ENCODE results near the gene CCL27. TPM values are rescaled to one million over a fixed set of nuclear protein-coding genes. Genes with fewer than 3 reads are reported as not detected.

The CCL27 gene
- total RNA-seq, 1 donor from 2014 or later = 1.1 TPM

- Mint-ChIP-seq H3K27me3 (peaks cover 3% of the 10 kb centered on the region), H3K4me1 (ENCODE audit: unreplicated experiment) (peaks cover 31% of the 10 kb centered on the region), H3K27ac (no peak overlapping the region), H3K4me3 (no peak overlapping the region), H3K9me3 (no peaks in the 10 kb centered on the region), H3K36me3 (no peaks in the 10 kb centered on the region)
- TF ChIP-seq CTCF (conservative IDR thresholded peaks at IDR 0.05) = no peak
- no peak for DNase-seq (ENCODE audit: extremely low spot score, unreplicated experiment)
Measured at GRCh38 chr9:34656992-34657391, 5.5 kb downstream of the CCL27 start.

- no peaks in the 10 kb centered on the region for H3K9me3 Mint-ChIP-seq
- H3K4me3 Mint-ChIP-seq = peak overlapping the region; percentile 9
- H3K27me3 Mint-ChIP-seq = peaks cover 3% of the 10 kb centered on the region
- H3K36me3 Mint-ChIP-seq = no peaks in the 10 kb centered on the region
- H3K4me1 Mint-ChIP-seq (ENCODE audit: unreplicated experiment) = peaks cover 41% of the 10 kb centered on the region
- H3K27ac Mint-ChIP-seq = no peak overlapping the region
- DNase-seq (ENCODE audit: extremely low spot score, unreplicated experiment) = no peak
- no peak for TF ChIP-seq CTCF (conservative IDR thresholded peaks at IDR 0.05)
Measured at GRCh38 chr9:34655394-34655793, 7.1 kb downstream of the CCL27 start.

GRCh38 chr9:34654323-34655051 lies 8.0 kb downstream of the CCL27 start:
- Mint-ChIP-seq H3K4me3 (peak overlapping the region; percentile 75), H3K27me3 (peaks cover 3% of the 10 kb centered on the region), H3K36me3 (peaks cover under 1% of the 10 kb centered on the region), H3K9me3 (no peaks in the 10 kb centered on the region), H3K4me1 (ENCODE audit: unreplicated experiment) (peaks cover 41% of the 10 kb centered on the region), H3K27ac (peak overlapping the region; percentile 75)
- no peak for DNase-seq (ENCODE audit: extremely low spot score, unreplicated experiment)
- TF ChIP-seq CTCF (conservative IDR thresholded peaks at IDR 0.05) = no peak

GRCh38 chr9:34653151-34654072 lies 9.0 kb downstream of the CCL27 start:
- Mint-ChIP-seq H3K36me3 (peaks cover 6% of the 10 kb centered on the region), H3K4me3 (peak overlapping the region; percentile 90), H3K27ac (peak overlapping the region; percentile 87), H3K4me1 (ENCODE audit: unreplicated experiment) (peaks cover 41% of the 10 kb centered on the region), H3K27me3 (peaks cover 3% of the 10 kb centered on the region), H3K9me3 (no peaks in the 10 kb centered on the region)
- no peak for TF ChIP-seq CTCF (conservative IDR thresholded peaks at IDR 0.05)
- DNase-seq (ENCODE audit: extremely low spot score, unreplicated experiment) = no peak

- no peaks in the 10 kb centered on the region for H3K9me3 Mint-ChIP-seq
- no peak for DNase-seq (ENCODE audit: extremely low spot score, unreplicated experiment)
- peaks cover 9% of the 10 kb centered on the region for H3K36me3 Mint-ChIP-seq
- H3K4me3 Mint-ChIP-seq = peak overlapping the region; percentile 90
- H3K4me1 Mint-ChIP-seq (ENCODE audit: unreplicated experiment) = peaks cover 45% of the 10 kb centered on the region
- TF ChIP-seq CTCF (conservative IDR thresholded peaks at IDR 0.05) = no peak
- peaks cover 3% of the 10 kb centered on the region for H3K27me3 Mint-ChIP-seq
- H3K27ac Mint-ChIP-seq = peak overlapping the region; percentile 87
Measured at GRCh38 chr9:34652602-34653000, 9.9 kb downstream of the CCL27 start.

Data from type B pancreatic cell (in vitro differentiated cells).